HepG2 (cell line): ENCODE measurements around the gene SH2D6. TPM values are rescaled to one million over a fixed set of nuclear protein-coding genes. Genes with fewer than 3 reads are reported as not detected.

ENCODE experiments used
- ATF7 ChIP-seq, 2 experiments: fragments of 450-650 bp in 1 of 2; sonication (generic) in 1 of 2; formaldehyde crosslinking in 1 of 2; IDR thresholded peaks; 2 replicates each; pipeline versions ENCODE4 v1.4.0 to v1.6.1; 2016 to 2020; ENCODE audit warnings: antibody characterized with exemption in 1 of 2, mild to moderate bottlenecking in 1 of 2, missing genetic modification reagents in 1 of 2
- BRCA1 ChIP-seq: sonication (generic); formaldehyde crosslinking; IDR thresholded peaks from 2 replicates; pipeline ENCODE4 v1.4.0; 2020; ENCODE audit warnings: missing genetic modification reagents
- BRD4 ChIP-seq: sonication (generic); formaldehyde crosslinking; IDR thresholded peaks from 2 replicates; pipeline ENCODE4 v1.4.0; 2020; ENCODE audit warnings: missing genetic modification reagents
- CCDC6 ChIP-seq: sonication (generic); formaldehyde crosslinking; IDR thresholded peaks from 2 replicates; pipeline ENCODE4 v1.8.1; 2022; ENCODE audit warnings: mild to moderate bottlenecking, missing genetic modification reagents, moderate library complexity
- EP300 ChIP-seq, 3 experiments: sonication (generic) in 1 of 3; formaldehyde crosslinking in 1 of 3; IDR thresholded peaks; 2 replicates each; pipeline versions ENCODE4 v1.5.1 to v1.6.1; 2011 to 2020; ENCODE audit warnings: low read depth in 2 of 3, low read length in 2 of 3, borderline replicate concordance in 1 of 3, improper control_type of control experiment in 1 of 3, mild to moderate bottlenecking in 1 of 3, missing genetic modification reagents in 1 of 3, moderate library complexity in 1 of 3
- FOXM1 ChIP-seq: sonication (generic); formaldehyde crosslinking; IDR thresholded peaks from 2 replicates; pipeline ENCODE4 v1.5.0; 2020; ENCODE audit warnings: missing genetic modification reagents
- HNRNPL ChIP-seq: fragments of 200-400 bp; formaldehyde crosslinking; IDR thresholded peaks from 2 replicates; pipeline ENCODE4 v1.6.1; 2017; ENCODE audit warnings: mild to moderate bottlenecking, low read depth, low read length
- MAFF ChIP-seq: IDR thresholded peaks from 2 replicates; pipeline ENCODE4 v1.6.1; 2011; ENCODE audit warnings: low read depth, low read length, improper control_type of control experiment
- MEF2D ChIP-seq: sonication (generic); formaldehyde crosslinking; IDR thresholded peaks from 2 replicates; pipeline ENCODE4 v1.5.1; 2020; ENCODE audit warnings: mild to moderate bottlenecking, missing genetic modification reagents
- POGZ ChIP-seq: sonication (generic); formaldehyde crosslinking; IDR thresholded peaks from 2 replicates; pipeline ENCODE4 v1.4.0; 2020; ENCODE audit warnings: mild to moderate bottlenecking, missing genetic modification reagents
- PRMT3 ChIP-seq: sonication (generic); formaldehyde crosslinking; IDR thresholded peaks from 2 replicates; pipeline ENCODE4 v1.8.1; 2022; ENCODE audit warnings: low read depth, mild to moderate bottlenecking, moderate library complexity, missing genetic modification reagents, borderline replicate concordance
- REST ChIP-seq, 2 experiments: IDR thresholded peaks; 2 replicates each; pipeline ENCODE4 v1.6.1; 2011 to 2012; ENCODE audit warnings: low read length in 2 of 2, borderline replicate concordance in 1 of 2, low read depth in 1 of 2, mild to moderate bottlenecking in 1 of 2, moderate library complexity in 1 of 2
- RORA ChIP-seq: sonication (generic); formaldehyde crosslinking; IDR thresholded peaks from 2 replicates; pipeline ENCODE4 v1.5.0; 2020; ENCODE audit warnings: mild to moderate bottlenecking, missing genetic modification reagents, moderate library complexity
- TAF15 ChIP-seq: fragments of 200-400 bp; formaldehyde crosslinking; IDR thresholded peaks from one replicate; pipeline ENCODE4 v1.6.1; 2018; ENCODE audit warnings: mild to moderate bottlenecking, low read depth, low read length; ENCODE audit not compliant: poor library complexity, severe bottlenecking
- ZNF703 ChIP-seq: sonication (generic); formaldehyde crosslinking; IDR thresholded peaks from 2 replicates; pipeline ENCODE4 v1.5.1; 2020; ENCODE audit warnings: missing genetic modification reagents, mild to moderate bottlenecking, moderate library complexity, borderline replicate concordance
- ZNF772 ChIP-seq: sonication (generic); formaldehyde crosslinking; IDR thresholded peaks from 2 replicates; pipeline ENCODE4 v1.5.0; 2020; ENCODE audit warnings: mild to moderate bottlenecking, missing genetic modification reagents
- polyA plus RNA-seq, 8 experiments: library from polyadenylated mRNA; depleted of rRNA in 3 of 8; stranded (reverse) in 7 of 8; unstranded in 1 of 8; fragments of >200 nt; fragmentation: Illumina TruSeq in 4 of 8; extraction: Trizol in 4 of 8; gene quantifications; 2 replicates each; pipeline versions ENCODE4 v1.2.1 to v1.2.3, GENCODE V29; 2011 to 2016; ENCODE audit warnings: low read depth in 4 of 8, missing spikeins in 1 of 8, mixed read lengths in 1 of 8; ENCODE audit not compliant: insufficient read depth in 1 of 8
- total RNA-seq, 5 experiments: library from RNA; depleted of rRNA; stranded (reverse); fragments of >200 nt; fragmentation: Illumina TruSeq; extraction: Trizol; gene quantifications; 2 replicates each; pipeline ENCODE4 v1.2.3, GENCODE V29; 2016; ENCODE audit warnings: low read depth in 1 of 5
- TF ChIP-seq, protein P1 (sequence below): IDR thresholded peaks from 2 replicates; pipeline ENCODE4 v1.6.1; 2016; ENCODE audit warnings: mild to moderate bottlenecking, missing biosample characterization, missing genetic modification reagents
- TF ChIP-seq, protein P2 (sequence below): sonication (generic); formaldehyde crosslinking; IDR thresholded peaks from 2 replicates; pipeline ENCODE4 v1.8.0; 2022; ENCODE audit warnings: missing genetic modification reagents, mild to moderate bottlenecking, moderate library complexity, borderline replicate concordance
- TF ChIP-seq, protein P3 (sequence below): sonication (generic); formaldehyde crosslinking; IDR thresholded peaks from 2 replicates; pipeline ENCODE4 v1.5.0; 2020; ENCODE audit warnings: missing genetic modification reagents, mild to moderate bottlenecking, borderline replicate concordance

Gene SH2D6
- total and polyA plus RNA-seq, 2 of the 13 experiments (the other 11 are each of a cell fraction or from before 2014, with no cell fraction given): 0.11 to 0.26 TPM

GRCh38 chr2:85470850-85471800, 52.6 kb downstream of the SH2D6 start (continued):
- TF ChIP-seq REST (IDR thresholded peaks at IDR 0.05; ENCODE audit: borderline replicate concordance in 1 of 2, low read depth in 1 of 2, low read length in 2 of 2): 0 out of 4 replicates have a peak, but pooled peaks of 1 of the 2 experiments have one; percentile 32
- TF ChIP-seq, protein P1, sequence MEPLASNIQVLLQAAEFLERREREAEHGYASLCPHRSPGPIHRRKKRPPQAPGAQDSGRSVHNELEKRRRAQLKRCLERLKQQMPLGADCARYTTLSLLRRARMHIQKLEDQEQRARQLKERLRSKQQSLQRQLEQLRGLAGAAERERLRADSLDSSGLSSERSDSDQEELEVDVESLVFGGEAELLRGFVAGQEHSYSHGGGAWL: no peak
- no peak for TF ChIP-seq FOXM1 (CRISPR knock-in tag)
- TF ChIP-seq, protein P2, sequence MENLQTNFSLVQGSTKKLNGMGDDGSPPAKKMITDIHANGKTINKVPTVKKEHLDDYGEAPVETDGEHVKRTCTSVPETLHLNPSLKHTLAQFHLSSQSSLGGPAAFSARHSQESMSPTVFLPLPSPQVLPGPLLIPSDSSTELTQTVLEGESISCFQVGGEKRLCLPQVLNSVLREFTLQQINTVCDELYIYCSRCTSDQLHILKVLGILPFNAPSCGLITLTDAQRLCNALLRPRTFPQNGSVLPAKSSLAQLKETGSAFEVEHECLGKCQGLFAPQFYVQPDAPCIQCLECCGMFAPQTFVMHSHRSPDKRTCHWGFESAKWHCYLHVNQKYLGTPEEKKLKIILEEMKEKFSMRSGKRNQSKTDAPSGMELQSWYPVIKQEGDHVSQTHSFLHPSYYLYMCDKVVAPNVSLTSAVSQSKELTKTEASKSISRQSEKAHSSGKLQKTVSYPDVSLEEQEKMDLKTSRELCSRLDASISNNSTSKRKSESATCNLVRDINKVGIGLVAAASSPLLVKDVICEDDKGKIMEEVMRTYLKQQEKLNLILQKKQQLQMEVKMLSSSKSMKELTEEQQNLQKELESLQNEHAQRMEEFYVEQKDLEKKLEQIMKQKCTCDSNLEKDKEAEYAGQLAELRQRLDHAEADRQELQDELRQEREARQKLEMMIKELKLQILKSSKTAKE (CRISPR knock-in tag): no peak
- TF ChIP-seq MAFF: no peak
- TF ChIP-seq MEF2D (CRISPR knock-in tag): no peak
- 0 out of 2 replicates have a peak, but pooled peaks have one; percentile 32 for TF ChIP-seq ZNF772 (CRISPR knock-in tag)
- TF ChIP-seq POGZ (CRISPR knock-in tag): peak; percentile 61
- no peak for TF ChIP-seq PRMT3 (CRISPR knock-in tag)
- no peak for TF ChIP-seq TAF15
- 0 out of 2 replicates have a peak, but pooled peaks have one; percentile 35 for TF ChIP-seq BRD4
- TF ChIP-seq ATF7 (IDR thresholded peaks at IDR 0.05): no peak
- TF ChIP-seq ATF7 (CRISPR knock-in tag; IDR thresholded peaks at IDR 0.05): no peak
- TF ChIP-seq BRCA1 (CRISPR knock-in tag): no peak
- no peak for TF ChIP-seq RORA (CRISPR knock-in tag)
- TF ChIP-seq CCDC6 (CRISPR knock-in tag): no peak
- TF ChIP-seq, protein P3, sequence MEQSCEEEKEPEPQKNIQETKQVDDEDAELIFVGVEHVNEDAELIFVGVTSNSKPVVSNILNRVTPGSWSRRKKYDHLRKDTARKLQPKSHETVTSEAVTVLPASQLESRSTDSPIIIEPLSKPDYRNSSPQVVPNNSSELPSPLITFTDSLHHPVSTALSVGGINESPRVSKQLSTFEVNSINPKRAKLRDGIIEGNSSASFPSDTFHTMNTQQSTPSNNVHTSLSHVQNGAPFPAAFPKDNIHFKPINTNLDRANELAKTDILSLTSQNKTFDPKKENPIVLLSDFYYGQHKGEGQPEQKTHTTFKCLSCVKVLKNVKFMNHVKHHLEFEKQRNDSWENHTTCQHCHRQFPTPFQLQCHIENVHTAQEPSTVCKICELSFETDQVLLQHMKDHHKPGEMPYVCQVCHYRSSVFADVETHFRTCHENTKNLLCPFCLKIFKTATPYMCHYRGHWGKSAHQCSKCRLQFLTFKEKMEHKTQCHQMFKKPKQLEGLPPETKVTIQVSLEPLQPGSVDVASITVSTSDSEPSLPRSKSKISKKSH (CRISPR knock-in tag): no peak
- TF ChIP-seq HNRNPL: peak; percentile 97
- no peak for TF ChIP-seq ZNF703 (CRISPR knock-in tag)
- TF ChIP-seq EP300 (IDR thresholded peaks at IDR 0.05; ENCODE audit: low read depth in 2 of 2, low read length in 2 of 2): peak in 1 of 2 experiments; percentile 80; a peak in 2 of 4 replicates
- no peak; the same call in 1 of the 2 replicates for TF ChIP-seq EP300 (CRISPR knock-in tag; IDR thresholded peaks at IDR 0.05; ENCODE audit: borderline replicate concordance)
